ENCODE data around the gene CEP128.

GRCh38 chr14:80585506-80585835, 356.1 kb downstream of the CEP128 start:
- TF ChIP-seq CTCF (conservative IDR thresholded peaks at IDR 0.05) (no peak), EZH2 (IDR thresholded peaks at IDR 0.05; ENCODE audit: low read depth) (no peak)

All from PC-9 (cell line).